ENCODE measurements around the gene DALRD3. TPM values are rescaled to one million over a fixed set of nuclear protein-coding genes. Genes with fewer than 3 reads are reported as not detected.

DALRD3 gene
- polyA plus RNA-seq, 6 donors from 2014 or later, result 25.4 to 40.6 (median 27.5) TPM

GRCh38 chr3:48990636-48991469 is 27.5 kb downstream of the DALRD3 start:
- DNase-seq, result no peak
- H3K36me3 Mint-ChIP-seq, result no peaks in the 10 kb centered on the region
- peak in 1 of 2 donors; percentile 15 for ATAC-seq (ENCODE audit: low read depth in 2 of 2)
- no peaks in the 10 kb centered on the region for H3K9me3 Mint-ChIP-seq
- H3K27ac Mint-ChIP-seq, result peak overlapping the region in 4 of 6 donors; percentile 82 to 96 (median 92)
- H3K27me3 Mint-ChIP-seq, result no peaks in the 10 kb centered on the region
- H3K4me1 Mint-ChIP-seq, result peaks cover 23 to 45% (median 38%) of the 10 kb centered on the region in 3 donors
- peak overlapping the region; percentile 89 to 94 (median 92) for H3K4me3 Mint-ChIP-seq

DNA sequence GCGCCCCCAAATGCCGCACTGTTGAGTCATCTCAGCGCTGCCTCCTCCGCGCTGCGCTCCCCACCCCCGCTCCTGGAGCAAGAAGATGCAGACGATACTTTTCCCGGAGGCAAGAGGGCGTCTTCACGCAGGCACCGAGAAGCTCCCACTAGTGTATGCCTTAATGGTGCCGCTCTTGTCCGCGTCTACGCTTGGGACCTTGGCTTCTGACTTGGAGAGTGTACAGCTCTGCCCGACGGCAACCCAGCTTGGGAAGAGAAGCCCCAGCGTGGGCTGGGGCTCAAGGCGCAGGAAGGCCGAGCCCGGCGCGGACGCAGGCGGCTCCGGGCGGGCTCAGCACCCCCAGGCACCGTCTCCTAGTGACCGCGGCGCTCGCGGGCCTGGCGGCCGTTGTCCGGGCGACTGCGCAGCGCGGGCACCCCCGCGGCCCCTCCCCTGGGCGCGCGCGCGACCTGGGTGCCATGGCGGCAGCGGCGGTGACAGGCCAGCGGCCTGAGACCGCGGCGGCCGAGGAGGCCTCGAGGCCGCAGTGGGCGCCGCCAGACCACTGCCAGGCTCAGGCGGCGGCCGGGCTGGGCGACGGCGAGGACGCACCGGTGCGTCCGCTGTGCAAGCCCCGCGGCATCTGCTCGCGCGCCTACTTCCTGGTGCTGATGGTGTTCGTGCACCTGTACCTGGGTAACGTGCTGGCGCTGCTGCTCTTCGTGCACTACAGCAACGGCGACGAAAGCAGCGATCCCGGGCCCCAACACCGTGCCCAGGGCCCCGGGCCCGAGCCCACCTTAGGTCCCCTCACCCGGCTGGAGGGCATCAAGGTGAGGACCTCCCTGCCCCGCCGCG is 28.4 kb downstream of the DALRD3 start, which contains the start of gene P4HTM:
Gene P4HTM (plus strand): TSS at position 446 of the 840 bp plus-strand sequence. CDS start 16 bp downstream, at position 462.
- Mint-ChIP-seq H3K9me3 (no peaks in the 10 kb centered on the region), H3K27ac (peak within 1 kb of the TSS; percentile 33 to 96 (median 86)), H3K4me1 (peaks cover 23 to 42% (median 38%) of the 10 kb centered on the region in 3 donors), H3K27me3 (no peaks in the 10 kb centered on the region), H3K36me3 (no peaks in the 10 kb centered on the region), H3K4me3 (peak within 1 kb of the TSS; percentile 89 to 94 (median 92))
- DNase-seq (peak; percentile 38), ATAC-seq (ENCODE audit: low read depth in 2 of 2) (peak; percentile 67 to 77)

GRCh38 chr3:48989126-48989795 is 29.1 kb downstream of the DALRD3 start:
- H3K36me3 Mint-ChIP-seq, result no peaks in the 10 kb centered on the region
- no peaks in the 10 kb centered on the region for H3K9me3 Mint-ChIP-seq
- peak overlapping the region; percentile 83 to 94 (median 90) for H3K4me3 Mint-ChIP-seq
- no peaks in the 10 kb centered on the region for H3K27me3 Mint-ChIP-seq
- peaks cover 23 to 39% (median 38%) of the 10 kb centered on the region in 3 donors for H3K4me1 Mint-ChIP-seq
- no peak for DNase-seq
- H3K27ac Mint-ChIP-seq, result peak overlapping the region in 5 of 6 donors; percentile 24 to 90 (median 80)
- no peak for ATAC-seq (ENCODE audit: low read depth in 2 of 2)

GRCh38 chr3:48985831-48986376 is 32.5 kb downstream of the DALRD3 start:
- Mint-ChIP-seq H3K4me3 (no peak overlapping the region), H3K27ac (peak overlapping the region in 3 of 6 donors; percentile 1 to 23 (median 6))

GRCh38 chr3:48984663-48985062 is 33.7 kb downstream of the DALRD3 start:
- DNase-seq (no peak), ATAC-seq (ENCODE audit: low read depth in 2 of 2) (no peak)

More at GRCh38 chr3:48985831-48986376, 32.5 kb downstream of the DALRD3 start:
- peaks cover 0 to 17% of the 10 kb centered on the region in 2 donors for H3K36me3 Mint-ChIP-seq
- DNase-seq, result no peak
- no peak for ATAC-seq (ENCODE audit: low read depth in 2 of 2)
- H3K4me1 Mint-ChIP-seq, result peaks cover 16 to 21% (median 19%) of the 10 kb centered on the region in 3 donors
- H3K27me3 Mint-ChIP-seq, result no peaks in the 10 kb centered on the region
- no peaks in the 10 kb centered on the region for H3K9me3 Mint-ChIP-seq

DNA sequence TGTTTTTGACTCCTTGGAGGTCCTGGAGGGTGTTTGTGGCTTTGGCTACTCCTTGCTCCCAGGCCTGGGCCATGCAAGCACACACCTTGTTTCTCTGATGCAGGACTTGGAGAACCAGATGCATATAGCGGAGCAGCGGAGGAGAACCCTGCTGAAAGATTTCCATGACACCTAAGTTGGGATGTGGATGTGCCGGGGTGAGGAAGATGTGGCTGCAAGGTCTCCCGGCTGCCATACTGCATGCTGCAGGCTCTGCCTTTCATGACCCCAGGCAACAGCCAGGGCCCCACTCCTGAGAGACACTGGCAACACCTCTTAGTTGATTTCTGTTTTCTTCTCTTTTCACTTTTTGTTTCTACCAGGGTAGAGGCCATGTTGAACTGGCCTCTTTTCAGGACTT is 35.3 kb downstream of the DALRD3 start:
- Mint-ChIP-seq H3K27me3 (no peaks in the 10 kb centered on the region), H3K4me3 (peak overlapping the region in 2 of 8 donors; percentile 30 to 39), H3K36me3 (peaks cover 8 to 23% of the 10 kb centered on the region in 2 donors), H3K9me3 (no peaks in the 10 kb centered on the region), H3K4me1 (peaks cover 4 to 5% (median 5%) of the 10 kb centered on the region in 3 donors), H3K27ac (peak overlapping the region in 1 of 6 donors; percentile 49)
- no peak for ATAC-seq (ENCODE audit: low read depth in 2 of 2)
- no peak for DNase-seq

More at GRCh38 chr3:48984663-48985062, 33.7 kb downstream of the DALRD3 start:
- H3K4me1 Mint-ChIP-seq, result peaks cover 11 to 16% (median 14%) of the 10 kb centered on the region in 3 donors
- H3K4me3 Mint-ChIP-seq, result no peak overlapping the region
- H3K27me3 Mint-ChIP-seq, result no peaks in the 10 kb centered on the region
- no peaks in the 10 kb centered on the region for H3K9me3 Mint-ChIP-seq
- H3K27ac Mint-ChIP-seq, result peak overlapping the region in 2 of 6 donors; percentile 49 to 78
- peaks cover under 1 to 17% of the 10 kb centered on the region in 2 donors for H3K36me3 Mint-ChIP-seq

GRCh38 chr3:48982686-48983085 is 35.7 kb downstream of the DALRD3 start:
- peaks cover under 1 to 2% (median 1%) of the 10 kb centered on the region in 3 donors for H3K4me1 Mint-ChIP-seq
- peak overlapping the region in 1 of 6 donors; percentile 39 for H3K27ac Mint-ChIP-seq
- H3K27me3 Mint-ChIP-seq, result no peaks in the 10 kb centered on the region
- no peaks in the 10 kb centered on the region for H3K9me3 Mint-ChIP-seq
- H3K36me3 Mint-ChIP-seq, result peaks cover 8 to 23% of the 10 kb centered on the region in 2 donors
- no peak for DNase-seq
- peak overlapping the region in 1 of 8 donors; percentile 30 for H3K4me3 Mint-ChIP-seq
- ATAC-seq (ENCODE audit: low read depth in 2 of 2), result no peak

- no peaks in the 10 kb centered on the region for H3K9me3 Mint-ChIP-seq
- no peak overlapping the region for H3K27ac Mint-ChIP-seq
- H3K27me3 Mint-ChIP-seq, result no peaks in the 10 kb centered on the region
- no peaks in the 10 kb centered on the region for H3K4me1 Mint-ChIP-seq
- H3K36me3 Mint-ChIP-seq, result peaks cover 8 to 23% of the 10 kb centered on the region in 2 donors
- H3K4me3 Mint-ChIP-seq, result no peak overlapping the region
- DNase-seq (no peak), ATAC-seq (ENCODE audit: low read depth in 2 of 2) (no peak)
Measured at GRCh38 chr3:48982016-48982415, 36.4 kb downstream of the DALRD3 start.

GRCh38 chr3:48980295-48980694 is 38.1 kb downstream of the DALRD3 start:
- Mint-ChIP-seq H3K4me1 (no peaks in the 10 kb centered on the region), H3K27me3 (no peaks in the 10 kb centered on the region), H3K9me3 (no peaks in the 10 kb centered on the region), H3K27ac (no peak overlapping the region), H3K4me3 (no peak overlapping the region), H3K36me3 (peaks cover 8 to 23% of the 10 kb centered on the region in 2 donors)
- DNase-seq (no peak), ATAC-seq (ENCODE audit: low read depth in 2 of 2) (no peak)

DNA sequence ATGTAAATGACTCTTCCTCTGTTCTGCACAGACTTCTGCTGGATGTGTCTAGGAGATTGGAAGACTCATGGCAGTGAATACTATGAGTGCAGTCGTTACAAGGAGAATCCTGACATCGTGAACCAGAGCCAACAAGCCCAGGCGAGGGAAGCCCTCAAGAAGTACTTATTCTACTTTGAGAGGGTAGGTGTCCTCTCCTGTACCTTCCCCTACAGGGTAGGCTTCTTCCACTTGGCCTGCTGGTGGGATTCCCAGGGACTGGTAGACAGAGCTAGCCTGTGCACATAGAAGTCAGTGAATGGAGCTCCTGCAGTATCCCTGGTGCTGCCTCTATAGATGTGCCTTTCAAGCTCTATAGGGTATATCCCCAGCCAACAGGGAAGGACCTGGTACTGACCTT is 38.9 kb downstream of the DALRD3 start:
- no peak for ATAC-seq (ENCODE audit: low read depth in 2 of 2)
- DNase-seq, result no peak
- H3K27ac Mint-ChIP-seq, result peak overlapping the region in 2 of 6 donors; percentile 26 to 80
- no peaks in the 10 kb centered on the region for H3K4me1 Mint-ChIP-seq
- H3K27me3 Mint-ChIP-seq, result no peaks in the 10 kb centered on the region
- peaks cover 8 to 23% of the 10 kb centered on the region in 2 donors for H3K36me3 Mint-ChIP-seq
- no peaks in the 10 kb centered on the region for H3K9me3 Mint-ChIP-seq
- no peak overlapping the region for H3K4me3 Mint-ChIP-seq

DNA sequence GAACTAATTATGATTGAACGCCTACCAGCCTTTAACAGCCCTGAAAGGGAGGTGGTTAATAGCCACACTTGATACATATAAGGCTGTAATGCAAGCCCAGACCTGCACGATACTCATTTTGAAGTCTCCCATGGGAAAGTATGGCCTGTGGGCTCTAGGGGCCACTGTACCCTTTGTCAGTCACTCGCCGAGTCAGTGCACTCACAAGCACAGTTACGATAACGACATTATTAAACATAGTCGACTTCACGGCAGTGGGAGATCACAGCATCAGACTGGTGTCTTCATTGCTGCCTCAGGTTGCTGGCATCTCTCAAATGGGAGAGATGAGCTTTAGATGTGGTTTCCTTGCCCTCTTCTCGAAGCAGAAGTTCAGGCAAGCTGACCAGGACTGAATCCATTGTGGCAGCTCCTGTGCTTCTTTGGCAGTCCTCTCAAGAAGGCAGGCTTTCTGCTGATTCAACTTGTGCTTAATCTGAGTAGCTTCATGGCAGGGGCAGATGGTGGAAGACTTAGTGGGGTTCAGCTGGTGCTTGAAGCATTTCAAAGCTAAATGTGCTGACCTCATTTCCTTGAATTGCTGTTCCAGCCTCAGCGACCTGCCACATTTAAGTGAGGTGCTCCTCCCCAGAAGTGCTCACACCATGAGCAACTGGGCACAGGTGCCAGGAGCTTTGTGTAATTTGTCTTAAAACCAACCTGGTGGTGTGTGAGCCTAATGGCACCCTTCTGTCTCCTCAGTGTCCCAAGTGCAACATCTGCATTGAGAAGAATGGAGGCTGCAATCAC is 44.1 kb downstream of the DALRD3 start:
- Mint-ChIP-seq H3K27me3 (no peaks in the 10 kb centered on the region), H3K36me3 (peaks cover 12 to 22% of the 10 kb centered on the region in 2 donors), H3K4me3 (no peak overlapping the region), H3K27ac (peak overlapping the region in 1 of 6 donors; percentile 90), H3K9me3 (no peaks in the 10 kb centered on the region), H3K4me1 (no peaks in the 10 kb centered on the region)
- no peak for ATAC-seq (ENCODE audit: low read depth in 2 of 2)
- no peak for DNase-seq

DNA sequence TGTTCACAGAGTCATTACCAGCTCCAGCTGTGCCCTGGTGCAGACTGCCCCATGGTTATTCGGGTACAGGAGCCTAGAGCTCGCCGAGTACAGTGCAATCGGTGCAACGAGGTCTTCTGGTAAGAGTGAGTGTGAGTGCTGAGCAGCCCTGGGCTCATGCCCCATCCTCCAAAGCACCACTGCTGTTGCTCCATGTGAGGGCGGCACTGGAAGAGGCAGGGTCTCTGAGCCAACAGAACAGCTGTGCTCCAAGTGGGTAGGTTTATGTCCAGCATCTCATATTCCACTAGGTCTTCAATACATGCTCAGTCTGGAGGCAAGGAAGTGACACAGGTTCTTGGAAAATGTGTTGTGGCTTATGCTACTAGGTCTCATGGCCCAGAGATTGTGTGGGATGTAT is 47.8 kb downstream of the DALRD3 start:
- DNase-seq (no peak), ATAC-seq (ENCODE audit: low read depth in 2 of 2) (no peak)
- Mint-ChIP-seq H3K27ac (no peak overlapping the region), H3K36me3 (peaks cover 8 to 18% of the 10 kb centered on the region in 2 donors), H3K27me3 (no peaks in the 10 kb centered on the region), H3K4me3 (no peak overlapping the region), H3K4me1 (peaks cover 0 to 2% (median 0%) of the 10 kb centered on the region in 3 donors), H3K9me3 (no peaks in the 10 kb centered on the region)
